ENCODE results near the gene TUBB8. TPM values are rescaled to one million over a fixed set of nuclear protein-coding genes. Genes with fewer than 3 reads are reported as not detected.
"Not testable (repeated sequence)": the region's sequence is repeated elsewhere in the genome, so short reads cannot be mapped to it uniquely, and the experiment has no call there.

TUBB8 gene
- polyA plus RNA-seq, 2 of the 4 experiments (the other 2 are of a cell fraction), result 0.16 TPM; not detected in 1

- POLR2A ChIA-PET; ATAC-seq; H3K9me3 ChIP-seq; H3K4me1 ChIP-seq; FAIRE-seq; DNase-seq (ENCODE audit: low read depth in 1 of 2, low spot score in 1 of 2); H3K4me2 ChIP-seq; H3K27ac ChIP-seq; H3K4me3 ChIP-seq: not testable (repeated sequence)
- WGBS (ENCODE audit: missing lambda C conversion rate), result 61% methylated on average over 2 of the region's 2 CpGs
- CTCF ChIA-PET, result interaction anchor here (1.7 kb wide), 1 partner anchor 27 kb away, joined by 4 read pairs; no protein-coding TSS in a partner anchor
Measured at GRCh38 chr10:49926-50325, 830 bp upstream of the TUBB8 start.

GRCh38 chr10:47864-48263 is 1.2 kb downstream of the TUBB8 start:
- CTCF ChIA-PET, result interaction anchor here (0.6 kb wide), 1 partner anchor 80 kb away, joined by 3 read pairs; no protein-coding TSS in a partner anchor
- 58% methylated on average over 7 of the region's 16 CpGs for WGBS (ENCODE audit: missing lambda C conversion rate)
- H3K4me1 ChIP-seq; ATAC-seq; H3K9me3 ChIP-seq; H3K4me3 ChIP-seq; POLR2A ChIA-PET; DNase-seq (ENCODE audit: low read depth in 1 of 2, low spot score in 1 of 2); FAIRE-seq; H3K4me2 ChIP-seq; H3K27ac ChIP-seq: not testable (repeated sequence)

DNA sequence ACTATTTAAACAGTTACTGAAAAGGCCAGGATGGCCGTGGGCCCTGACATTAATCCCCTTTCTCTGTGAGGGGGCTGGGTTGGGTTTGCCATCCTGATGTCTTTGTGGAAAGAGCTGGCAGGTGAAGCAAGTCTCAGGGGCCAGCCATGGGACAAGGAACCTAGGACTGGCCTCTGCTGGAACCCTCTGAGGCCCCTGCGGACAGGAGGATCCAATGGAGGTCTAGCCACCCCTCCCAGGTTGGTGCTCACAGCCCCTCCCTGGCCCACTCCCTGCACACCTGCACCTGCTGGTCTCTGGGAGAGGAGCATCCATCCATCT is 35.8 kb downstream of the TUBB8 start:
- H3K9me3 ChIP-seq; H3K4me2 ChIP-seq; POLR2A ChIA-PET; FAIRE-seq; CTCF ChIA-PET; H3K27ac ChIP-seq; DNase-seq (ENCODE audit: low read depth in 1 of 2, low spot score in 1 of 2); H3K4me3 ChIP-seq; H3K4me1 ChIP-seq: not testable (repeated sequence)
- 27% methylated on average over 1 of the region's 2 CpGs for WGBS (ENCODE audit: missing lambda C conversion rate)
- ATAC-seq, result peak in 1 of 2 experiments; percentile 26; a peak in 2 of 6 replicates

DNA sequence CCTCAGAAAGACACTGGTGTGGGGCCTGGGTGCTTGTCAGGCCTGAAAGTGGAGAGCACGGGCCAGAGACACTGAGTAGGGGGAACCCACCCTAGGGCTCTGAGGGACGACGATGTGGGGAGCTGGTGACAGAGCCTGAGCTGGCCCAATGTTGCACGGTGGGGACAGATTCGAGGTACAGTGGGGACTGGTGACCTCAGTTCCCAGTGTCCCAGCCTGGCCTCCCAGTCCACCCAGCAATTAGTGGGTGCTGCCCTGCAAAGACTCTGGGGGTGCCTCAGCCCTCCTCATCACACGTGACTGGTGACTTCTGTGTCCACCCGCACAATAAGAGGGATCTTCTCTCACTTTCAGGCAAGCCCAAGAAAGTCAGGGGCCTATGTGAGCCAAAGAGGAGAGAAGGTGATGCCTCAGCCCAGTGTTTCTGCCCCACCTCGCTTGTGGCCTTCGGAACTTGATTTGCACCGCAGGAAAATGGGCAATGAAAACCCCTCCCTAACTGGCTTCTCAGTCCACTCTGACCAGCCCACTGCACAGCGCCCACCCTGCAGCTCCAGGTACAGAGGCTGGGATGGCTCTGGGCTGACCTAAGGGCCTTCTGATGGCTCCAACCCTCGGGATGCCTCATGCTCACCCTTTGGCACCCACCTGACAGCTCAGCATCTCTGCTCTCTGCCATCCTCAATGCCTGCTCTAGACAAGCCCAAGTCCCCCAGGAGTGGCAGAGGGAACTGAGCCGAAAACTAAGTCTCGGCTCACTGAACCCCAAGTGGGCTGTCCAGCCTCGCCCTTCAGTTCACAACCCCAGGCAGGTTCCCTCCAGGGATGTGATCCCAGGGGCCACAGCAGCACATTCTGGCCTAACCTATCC is 36.4 kb downstream of the TUBB8 start:
- no CpG with 5 or more reads among the region's 15 CpGs for WGBS (ENCODE audit: missing lambda C conversion rate)
- POLR2A ChIA-PET, result not testable (repeated sequence)

DNA sequence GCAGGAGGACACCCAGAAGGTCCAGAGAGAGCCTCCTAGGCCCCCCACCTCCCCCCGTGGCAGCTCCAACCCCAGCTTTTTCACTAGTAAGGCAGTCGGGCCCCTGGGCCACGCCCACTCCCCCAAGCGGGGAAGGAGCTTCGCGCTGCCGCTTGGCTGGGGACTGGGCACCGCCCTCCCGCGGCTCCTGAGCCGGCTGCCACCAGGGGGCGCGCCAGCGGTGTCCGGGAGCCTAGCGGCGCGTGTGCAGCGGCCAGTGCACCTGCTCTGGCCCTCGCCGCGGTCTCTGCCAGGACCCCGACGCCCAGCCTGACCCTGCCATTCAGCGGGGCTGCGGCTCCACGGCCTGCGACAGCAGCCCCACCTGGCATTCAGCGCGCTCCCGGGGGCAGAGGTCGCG is 37.8 kb downstream of the TUBB8 start:
- ATAC-seq, result peak; percentile 97 to 99
- 30% methylated on average over 15 of the region's 33 CpGs for WGBS (ENCODE audit: missing lambda C conversion rate)
- H3K27ac ChIP-seq; H3K9me3 ChIP-seq; CTCF ChIA-PET; H3K4me3 ChIP-seq; POLR2A ChIA-PET; H3K4me1 ChIP-seq; H3K4me2 ChIP-seq; FAIRE-seq; DNase-seq (ENCODE audit: low read depth in 1 of 2, low spot score in 1 of 2): not testable (repeated sequence)
- TF ChIP-seq RAD21 (conservative IDR thresholded peaks at IDR 0.05 in 1 of 2, IDR thresholded peaks at IDR 0.05 in 1 of 2) (peak in 1 of 2 experiments; percentile 28; a peak in 2 of 5 replicates), SMC3 (IDR thresholded peaks at IDR 0.05) (peak; percentile 32; the same call in 2 of the 3 replicates)
- TF ChIP-seq, protein P1, sequence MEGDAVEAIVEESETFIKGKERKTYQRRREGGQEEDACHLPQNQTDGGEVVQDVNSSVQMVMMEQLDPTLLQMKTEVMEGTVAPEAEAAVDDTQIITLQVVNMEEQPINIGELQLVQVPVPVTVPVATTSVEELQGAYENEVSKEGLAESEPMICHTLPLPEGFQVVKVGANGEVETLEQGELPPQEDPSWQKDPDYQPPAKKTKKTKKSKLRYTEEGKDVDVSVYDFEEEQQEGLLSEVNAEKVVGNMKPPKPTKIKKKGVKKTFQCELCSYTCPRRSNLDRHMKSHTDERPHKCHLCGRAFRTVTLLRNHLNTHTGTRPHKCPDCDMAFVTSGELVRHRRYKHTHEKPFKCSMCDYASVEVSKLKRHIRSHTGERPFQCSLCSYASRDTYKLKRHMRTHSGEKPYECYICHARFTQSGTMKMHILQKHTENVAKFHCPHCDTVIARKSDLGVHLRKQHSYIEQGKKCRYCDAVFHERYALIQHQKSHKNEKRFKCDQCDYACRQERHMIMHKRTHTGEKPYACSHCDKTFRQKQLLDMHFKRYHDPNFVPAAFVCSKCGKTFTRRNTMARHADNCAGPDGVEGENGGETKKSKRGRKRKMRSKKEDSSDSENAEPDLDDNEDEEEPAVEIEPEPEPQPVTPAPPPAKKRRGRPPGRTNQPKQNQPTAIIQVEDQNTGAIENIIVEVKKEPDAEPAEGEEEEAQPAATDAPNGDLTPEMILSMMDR (IDR thresholded peaks at IDR 0.05), result peak; percentile 25

More for the DNA sequence above, 36.4 kb downstream of the TUBB8 start:
- CTCF ChIA-PET; H3K4me3 ChIP-seq; H3K27ac ChIP-seq; H3K4me1 ChIP-seq; DNase-seq (ENCODE audit: low read depth in 1 of 2, low spot score in 1 of 2); FAIRE-seq; H3K9me3 ChIP-seq; H3K4me2 ChIP-seq: not testable (repeated sequence)
- peak; percentile 54 to 55; a peak in 5 of 6 replicates for ATAC-seq

DNA sequence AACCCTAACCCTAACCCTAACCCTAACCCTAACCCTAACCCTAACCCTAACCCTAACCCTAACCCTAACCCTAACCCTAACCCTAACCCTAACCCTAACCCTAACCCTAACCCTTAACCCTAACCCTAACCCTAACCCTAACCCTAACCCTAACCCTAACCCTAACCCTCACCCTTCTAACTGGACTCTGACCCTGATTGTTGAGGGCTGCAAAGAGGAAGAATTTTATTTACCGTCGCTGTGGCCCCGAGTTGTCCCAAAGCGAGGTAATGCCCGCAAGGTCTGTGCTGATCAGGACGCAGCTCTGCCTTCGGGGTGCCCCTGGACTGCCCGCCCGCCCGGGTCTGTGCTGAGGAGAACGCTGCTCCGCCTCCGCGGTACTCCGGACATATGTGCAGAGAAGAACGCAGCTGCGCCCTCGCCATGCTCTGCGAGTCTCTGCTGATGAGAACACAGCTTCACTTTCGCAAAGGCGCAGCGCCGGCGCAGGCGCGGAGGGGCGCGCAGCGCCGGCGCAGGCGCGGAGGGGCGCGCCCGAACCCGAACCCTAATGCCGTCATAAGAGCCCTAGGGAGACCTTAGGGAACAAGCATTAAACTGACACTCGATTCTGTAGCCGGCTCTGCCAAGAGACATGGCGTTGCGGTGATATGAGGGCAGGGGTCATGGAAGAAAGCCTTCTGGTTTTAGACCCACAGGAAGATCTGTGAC is 38.7 kb downstream of the TUBB8 start:
- WGBS (ENCODE audit: missing lambda C conversion rate), result no CpG with 5 or more reads among the region's 42 CpGs
- H3K4me2 ChIP-seq; H3K4me1 ChIP-seq; H3K4me3 ChIP-seq; CTCF ChIA-PET; H3K9me3 ChIP-seq; H3K27ac ChIP-seq; DNase-seq (ENCODE audit: low read depth in 1 of 2, low spot score in 1 of 2); POLR2A ChIA-PET; FAIRE-seq; ATAC-seq: not testable (repeated sequence)

Other genes with a start within 250 kb of the TUBB8 start
- 77.1 and 99.7 TPM in 2 replicates for gene ZMYND11, start 86.2 kb upstream of the TUBB8 start, polyA plus RNA-seq (2011; rRNA removed)
- 47.5 to 49.6 TPM (median 47.7 TPM) in 3 replicates for gene ZMYND11, start 86.2 kb upstream of the TUBB8 start, polyA plus RNA-seq (2017; fragmentation: RNase III; extraction: RNeasy Plus Mini Kit Qiagen cat#74134 plus additional on column Dnase treatment)

Data from A549 (cell line).